ENCODE results near the gene CRP.
"Not testable (repeated sequence)": the region's sequence is repeated elsewhere in the genome, so short reads cannot be mapped to it uniquely, and the experiment has no call there.

The CRP gene

DNA sequence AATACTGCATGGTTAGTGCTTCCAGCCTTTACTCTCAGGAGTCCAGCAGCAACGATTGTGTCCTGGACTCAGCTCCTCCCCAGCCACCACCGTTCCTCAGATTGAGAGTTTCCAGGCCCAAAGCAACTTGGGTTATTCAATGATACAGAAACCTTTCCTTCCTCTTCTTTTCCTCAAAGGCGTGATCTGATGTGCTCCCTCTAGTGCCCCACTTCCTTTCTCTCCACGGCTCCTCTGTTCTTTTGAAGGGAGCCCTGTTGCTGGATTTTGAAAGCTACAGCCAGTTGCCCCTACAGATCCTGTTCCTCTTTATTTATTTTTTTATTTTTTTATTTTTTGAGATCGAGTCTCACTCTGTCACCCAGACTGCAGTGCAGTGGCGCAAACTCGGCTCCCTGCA is 14.1 kb downstream of the CRP start:
- in situ Hi-C loops (cut with MboI; ENCODE audit: low sequenced_read_pairs): no loop called here

DNA sequence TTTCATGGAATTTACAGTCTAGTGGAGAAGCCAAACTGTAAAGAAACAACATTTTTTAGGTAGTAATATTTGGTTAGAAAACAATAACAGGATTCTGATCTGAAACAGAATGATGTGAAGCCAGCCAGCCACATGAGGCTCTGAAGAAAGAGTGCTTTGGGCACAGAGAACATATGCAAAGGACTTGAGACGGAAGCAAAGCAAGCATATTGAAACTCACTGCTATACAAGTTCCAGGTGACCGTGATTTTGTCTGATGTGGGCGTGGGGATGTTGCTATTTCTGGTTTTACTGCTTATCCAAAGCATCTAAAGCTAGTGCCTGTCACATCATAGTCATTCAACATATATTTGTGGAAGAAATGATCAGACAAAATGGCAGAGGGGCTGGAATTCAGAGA is 14.7 kb downstream of the CRP start:
- in situ Hi-C loops (cut with MboI; ENCODE audit: low sequenced_read_pairs): no loop called here

DNA sequence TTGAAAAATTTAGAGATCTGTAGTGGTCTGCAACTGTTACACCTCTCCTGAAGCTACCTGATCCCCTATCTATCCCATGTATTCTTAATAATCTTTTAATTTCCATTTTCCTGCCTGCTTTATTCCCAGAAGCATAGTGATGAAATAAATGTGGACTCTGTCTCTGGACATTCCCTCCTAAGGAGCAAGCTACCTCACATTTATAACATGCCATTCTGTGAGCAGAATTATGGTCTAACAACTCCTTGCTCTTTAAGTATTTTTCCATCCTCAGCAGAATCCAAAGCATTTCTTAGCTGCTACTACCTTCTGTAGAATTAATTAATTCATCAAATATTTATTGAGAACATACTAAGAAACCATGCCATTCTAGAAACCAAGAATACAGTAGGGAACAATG is 15.1 kb downstream of the CRP start:
- in situ Hi-C loops (cut with MboI; ENCODE audit: low sequenced_read_pairs): no loop called here

DNA sequence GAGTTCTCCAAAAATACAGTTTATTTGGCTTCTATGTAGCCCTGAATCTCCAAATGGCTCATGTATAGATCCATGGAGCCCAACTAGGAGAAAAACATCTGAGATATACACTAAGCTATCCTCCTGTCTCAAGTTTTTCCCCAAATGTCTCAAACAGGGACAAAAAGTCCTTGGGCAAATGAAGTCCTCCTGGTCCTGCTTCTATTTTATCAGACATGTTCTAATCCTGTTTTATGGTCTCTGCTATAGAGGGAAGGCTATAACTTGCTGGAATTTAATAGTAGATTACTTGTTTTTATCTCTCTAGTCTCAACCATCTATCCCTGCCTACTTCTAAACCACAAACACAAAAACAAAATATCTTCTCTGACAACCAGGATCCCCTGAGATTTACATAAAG is 26.9 kb downstream of the CRP start:
- in situ Hi-C loops (cut with MboI; ENCODE audit: low sequenced_read_pairs): no loop called here

DNA sequence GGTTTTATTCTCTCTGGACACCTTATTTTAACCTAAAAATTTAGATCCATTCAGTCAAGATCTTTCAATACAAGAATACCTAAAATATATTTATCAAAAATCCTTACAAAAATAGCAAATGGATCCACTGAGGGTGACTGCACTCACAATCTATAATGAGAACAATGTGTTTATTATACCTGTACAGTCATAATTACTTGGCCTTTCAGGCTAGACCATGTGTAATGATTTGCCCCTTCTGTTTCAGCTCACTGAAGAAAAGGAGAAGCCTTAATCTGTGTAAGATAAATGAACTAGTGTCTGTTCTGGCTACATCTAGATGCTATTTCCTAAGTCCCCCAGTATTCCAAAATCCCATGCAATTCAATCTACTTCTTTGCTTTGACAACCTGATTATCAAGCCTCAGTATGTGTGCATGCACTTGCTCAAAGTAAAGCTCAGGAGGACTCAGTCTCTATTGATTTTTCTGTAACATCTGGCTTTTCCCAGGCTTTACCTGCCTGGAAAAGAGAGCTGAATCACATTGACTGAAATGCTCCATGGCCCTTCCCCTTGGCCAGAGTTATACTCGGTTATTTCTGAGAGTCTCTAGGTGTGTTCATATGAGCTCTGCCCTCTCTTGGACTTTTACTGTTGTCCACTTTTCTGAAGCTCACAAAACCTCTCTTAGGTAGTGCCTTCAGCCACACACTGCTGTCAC is 27.6 kb downstream of the CRP start:
- in situ Hi-C loops (cut with MboI; ENCODE audit: low sequenced_read_pairs): no loop called here

DNA sequence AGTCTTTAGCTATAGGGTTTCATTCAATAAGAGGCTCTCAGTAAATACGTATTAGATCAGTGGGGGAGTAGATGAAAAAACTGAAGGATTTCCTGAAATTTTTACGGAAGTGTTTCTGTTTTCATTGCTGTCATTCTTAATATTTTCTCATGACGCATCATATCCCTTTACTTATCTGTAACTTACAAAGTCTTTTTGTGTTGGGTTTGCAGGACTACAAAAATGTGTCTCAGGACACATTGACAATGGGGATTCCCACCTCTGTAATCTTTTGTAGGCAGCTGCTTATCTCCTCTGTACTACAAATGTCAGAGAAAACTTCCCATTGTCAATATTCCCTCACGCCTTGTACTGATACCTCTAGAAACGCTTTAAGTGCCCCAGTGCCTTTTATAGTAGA is 35.5 kb downstream of the CRP start:
- in situ Hi-C loops (cut with MboI; ENCODE audit: low sequenced_read_pairs): no loop called here

DNA sequence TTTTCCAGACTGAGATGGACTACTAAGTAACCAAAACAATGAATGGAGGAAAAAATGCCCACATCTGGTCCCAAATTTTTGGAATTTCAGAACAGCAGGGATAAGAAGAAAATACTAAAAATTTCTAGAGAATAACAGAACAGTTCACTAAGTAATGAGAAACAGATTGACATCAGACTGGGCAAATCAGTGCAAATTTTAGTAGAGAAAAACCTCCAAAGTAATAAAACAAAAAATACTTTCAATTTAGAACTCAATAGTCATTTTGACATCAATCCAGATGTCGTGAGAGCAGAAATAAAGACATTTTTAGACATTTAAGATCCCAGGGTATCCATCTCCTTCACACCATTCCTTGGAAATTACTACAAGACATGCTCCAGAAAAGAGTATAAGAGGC is 39.3 kb downstream of the CRP start:
- in situ Hi-C loops (cut with MboI; ENCODE audit: low sequenced_read_pairs): no loop called here

DNA sequence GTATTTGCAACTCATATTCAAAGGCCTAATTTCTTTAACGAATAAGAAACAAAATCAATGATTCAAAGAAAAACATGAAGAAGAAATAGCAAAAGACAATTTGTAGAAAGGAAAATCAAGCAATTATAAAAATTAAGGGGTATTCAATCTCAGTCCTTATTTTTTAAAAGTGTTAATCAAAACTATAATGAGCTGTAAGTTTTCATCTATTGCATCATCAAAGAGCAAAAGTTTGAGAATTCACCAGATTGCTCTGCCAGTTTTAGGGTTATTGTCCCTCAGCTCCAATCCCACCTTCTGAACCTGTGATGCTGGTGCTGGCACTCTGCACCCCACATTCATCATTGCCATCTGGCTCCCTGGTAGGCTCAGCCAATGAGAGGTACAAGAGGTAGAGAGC is 42.0 kb downstream of the CRP start:
- in situ Hi-C loops (cut with MboI; ENCODE audit: low sequenced_read_pairs): not testable (repeated sequence)

DNA sequence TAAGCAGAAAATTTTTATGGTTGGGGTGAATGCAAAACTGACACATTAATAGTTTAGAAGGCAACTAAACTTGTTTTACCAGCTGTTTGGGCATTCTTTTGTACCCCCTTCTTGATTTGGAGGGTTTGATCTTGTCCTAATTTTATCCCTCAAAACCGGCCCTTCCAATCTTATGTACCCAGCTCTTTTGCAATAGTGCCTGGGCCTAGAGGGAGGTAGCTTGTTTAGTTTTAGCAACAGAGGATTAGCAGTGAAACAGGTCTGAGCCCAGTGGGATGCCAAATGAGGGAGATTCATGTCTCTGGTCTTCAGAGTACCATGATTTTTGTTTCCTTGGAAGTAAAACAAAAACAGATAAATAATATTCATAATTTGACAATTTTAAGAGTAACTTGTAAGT is 45.1 kb downstream of the CRP start:
- in situ Hi-C loops (cut with MboI; ENCODE audit: low sequenced_read_pairs): no loop called here

DNA sequence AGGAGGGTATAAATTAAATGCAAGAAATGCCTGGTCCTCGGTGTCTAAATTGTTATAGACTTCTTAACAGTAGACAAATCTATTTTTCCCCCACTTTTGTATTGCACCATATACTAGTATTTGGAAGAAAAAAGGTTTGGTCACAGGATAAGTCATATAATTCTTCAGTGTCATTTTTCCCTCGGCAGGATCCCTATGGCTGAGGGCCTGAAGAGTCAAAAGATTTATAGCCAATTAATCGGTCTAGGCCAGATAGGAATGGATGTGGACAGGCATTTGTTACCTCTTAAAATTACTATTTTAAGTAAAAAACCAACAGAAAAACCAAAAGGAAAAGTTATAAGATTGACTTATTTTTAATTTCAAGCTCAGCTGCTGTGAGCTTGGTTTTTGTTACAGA is 45.6 kb downstream of the CRP start:
- in situ Hi-C loops (cut with MboI; ENCODE audit: low sequenced_read_pairs): no loop called here

DNA sequence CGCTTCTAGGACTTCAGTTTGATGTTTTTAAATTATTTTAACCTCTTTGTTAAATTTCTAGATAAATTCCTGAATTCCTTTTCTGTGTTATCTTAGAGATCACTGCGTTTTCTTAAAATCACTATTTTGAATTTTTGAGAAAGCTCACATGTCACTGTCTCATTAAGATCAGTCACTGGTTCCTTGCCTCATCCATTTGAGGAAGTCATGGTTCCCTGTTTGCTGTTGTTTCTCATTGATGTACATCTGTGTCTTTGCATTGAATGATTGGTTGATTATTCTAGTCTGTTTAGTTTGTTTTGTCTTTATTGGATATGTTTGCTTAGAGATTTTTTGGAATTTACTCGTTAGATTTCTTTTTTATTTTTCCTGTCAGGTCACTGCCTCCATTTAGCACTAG is 50.1 kb downstream of the CRP start:
- in situ Hi-C loops (cut with MboI; ENCODE audit: low sequenced_read_pairs): no loop called here

DNA sequence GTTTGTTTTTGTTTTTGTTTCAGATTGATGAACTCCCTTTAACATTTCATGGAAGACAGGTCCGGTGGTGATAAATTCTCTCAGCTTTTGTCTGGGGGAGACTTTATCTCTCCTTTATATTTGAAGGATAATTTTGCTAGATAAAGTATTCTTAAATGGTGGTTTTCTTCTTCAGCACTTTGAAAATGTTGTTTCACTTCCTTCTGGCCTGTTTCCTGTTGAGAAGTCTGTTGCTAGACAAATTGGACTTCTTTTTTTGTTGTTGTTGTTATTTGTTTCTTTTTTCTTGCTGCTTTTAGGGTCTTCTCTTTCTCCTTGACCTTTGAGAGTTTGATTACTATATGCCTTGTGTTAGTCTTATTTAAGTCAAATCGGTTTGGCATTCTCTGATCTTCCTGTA is 50.8 kb downstream of the CRP start:
- in situ Hi-C loops (cut with MboI; ENCODE audit: low sequenced_read_pairs): no loop called here

Data from HL-60/S4 (cell line).